IMR-90 (cell line): ENCODE measurements around the gene SCAMP2.

Source experiments
- BHLHE40 ChIP-seq: fragments of 150-350 bp; IDR thresholded peaks from 2 replicates; pipeline ENCODE4 v1.6.1; 2016; ENCODE audit warnings: mild to moderate bottlenecking, low read depth, low read length
- CEBPB ChIP-seq: IDR thresholded peaks from 2 replicates; pipeline ENCODE4 v1.6.1; 2012; ENCODE audit warnings: low read depth, low read length, improper control_type of control experiment
- CTCF ChIP-seq: conservative IDR thresholded peaks from 2 replicates; pipeline ENCODE4 v1.5.1; 2012; ENCODE audit warnings: mild to moderate bottlenecking, low read depth, low read length, improper control_type of control experiment
- ELK1 ChIP-seq: fragments of 150-350 bp; IDR thresholded peaks from 2 replicates; pipeline ENCODE4 v1.6.1; 2016; ENCODE audit warnings: low read depth, mild to moderate bottlenecking, low read length, moderate library complexity, borderline replicate concordance
- MXI1 ChIP-seq: IDR thresholded peaks from 2 replicates; pipeline ENCODE4 v1.6.1; 2012; ENCODE audit warnings: low read depth, mild to moderate bottlenecking, low read length, moderate library complexity, borderline replicate concordance
- POLR2A ChIP-seq: IDR thresholded peaks from 2 replicates; pipeline ENCODE4 v1.6.1; 2012; ENCODE audit warnings: mild to moderate bottlenecking, low read depth, low read length
- RAD21 ChIP-seq: IDR thresholded peaks from 2 replicates; pipeline ENCODE4 v1.6.1; 2012; ENCODE audit warnings: low read length, improper control_type of control experiment
- RFX5 ChIP-seq: IDR thresholded peaks from 2 replicates; pipeline ENCODE4 v1.8.0; 2012; ENCODE audit warnings: low read depth, mild to moderate bottlenecking, low read length, moderate library complexity

- TF ChIP-seq ELK1 (no peak), RAD21 (no peak), CTCF (no peak), POLR2A (no peak), BHLHE40 (no peak), CEBPB (no peak), MXI1 (no peak), RFX5 (no peak)
Observed at GRCh38 chr15:74824976-74825375, 48.2 kb downstream of the SCAMP2 start.
